Suprapubic skin (tissue), 4 donors: Measurements from ENCODE around the gene PRSS33. TPM values are rescaled to one million over a fixed set of nuclear protein-coding genes. Genes with fewer than 3 reads are reported as not detected.

Experiments
- DNase-seq, 2 donors: peaks; one replicate each; pipeline ENCODE4 v3.0.0-alpha.2; 2019; ENCODE audit warnings: low spot score in 2 of 2
- H3K27ac ChIP-seq: fragments of 200-600 bp; sonication (generic); one replicate; pipeline ENCODE4 v1.5.1; 2019
- H3K27me3 ChIP-seq: fragments of 200-600 bp; sonication (generic); one replicate; pipeline ENCODE4 v1.5.1; 2019
- H3K36me3 ChIP-seq: fragments of 200-600 bp; sonication (generic); one replicate; pipeline ENCODE4 v1.5.1; 2019
- H3K4me1 ChIP-seq: fragments of 200-600 bp; sonication (generic); one replicate; pipeline ENCODE4 v1.5.1; 2019
- H3K4me3 ChIP-seq: fragments of 200-600 bp; sonication (generic); one replicate; pipeline ENCODE4 v1.5.1; 2019; ENCODE audit warnings: mild to moderate bottlenecking
- H3K9me3 ChIP-seq: fragments of 200-600 bp; sonication (generic); one replicate; pipeline ENCODE4 v1.5.1; 2019
- CTCF ChIP-seq, 2 donors: fragments of 200-600 bp in 1 of 2; fragments of 450-650 bp in 1 of 2; sonication (generic) in 1 of 2; IDR thresholded peaks; one replicate each; pipeline ENCODE4 v1.5.1; 2016 to 2019; ENCODE audit warnings: antibody characterized with exemption in 2 of 2, mild to moderate bottlenecking in 1 of 2, moderate library complexity in 1 of 2
- EP300 ChIP-seq: sonication (generic); formaldehyde crosslinking; IDR thresholded peaks from one replicate; pipeline ENCODE4 v1.6.1; 2017; ENCODE audit warnings: antibody characterized with exemption
- POLR2A ChIP-seq, 2 donors: fragments of 450-650 bp; IDR thresholded peaks; one replicate each; pipeline ENCODE4 v1.6.1; 2017; ENCODE audit warnings: antibody characterized with exemption in 2 of 2, mild to moderate bottlenecking in 2 of 2, moderate library complexity in 2 of 2
- POLR2AphosphoS5 ChIP-seq, 3 donors: sonication (generic); formaldehyde crosslinking; IDR thresholded peaks; one replicate each; pipeline ENCODE4 v1.6.1; 2017; ENCODE audit warnings: antibody characterized with exemption in 3 of 3
- WGBS: methylation state at CpG from one replicate; pipeline ENCODE4 v1.1.5; 2018; 5-methylcytosine and 5-hydroxymethylcytosine counted together
- total RNA-seq, 4 donors: library from RNA; depleted of rRNA; stranded (reverse); fragments of >200 nt; gene quantifications; one replicate each; pipeline ENCODE4 v1.1.0, GENCODE V29; 2016

PRSS33 gene
- total RNA-seq, 4 donors from 2014 or later, result not detected

GRCh38 chr16:2752850-2753732 is 34.3 kb downstream of the PRSS33 start:
- Histone ChIP-seq H3K27me3 (no peaks in the 10 kb centered on the region), H3K4me1 (peaks cover 45% of the 10 kb centered on the region), H3K27ac (peak overlapping the region; percentile 99), H3K4me3 (peak overlapping the region; percentile 58), H3K36me3 (peaks cover 18% of the 10 kb centered on the region), H3K9me3 (no peaks in the 10 kb centered on the region)
- WGBS, result under 1% methylated on average over 24 of the region's 82 CpGs
- TF ChIP-seq POLR2AphosphoS5 (IDR thresholded peaks at IDR 0.05), result no peak
- no peak for TF ChIP-seq CTCF (IDR thresholded peaks at IDR 0.05)
- no peak for TF ChIP-seq POLR2A (IDR thresholded peaks at IDR 0.05)
- no peak for TF ChIP-seq EP300
- DNase-seq, result peak in 1 of 2 donors; percentile 80

- peak within 1 kb of the TSS; percentile 58 for H3K4me3 ChIP-seq
- H3K27ac ChIP-seq, result peak within 1 kb of the TSS; percentile 99
- no peaks in the 10 kb centered on the region for H3K9me3 ChIP-seq
- WGBS, result 4% methylated on average over 5 of the region's 99 CpGs
- DNase-seq, result peak; percentile 97 to 98
- H3K36me3 ChIP-seq, result peaks cover 9% of the 10 kb centered on the region
- H3K27me3 ChIP-seq, result no peaks in the 10 kb centered on the region
- TF ChIP-seq POLR2A (IDR thresholded peaks at IDR 0.05), result peak; percentile 93 to 99
- no peak for TF ChIP-seq CTCF (IDR thresholded peaks at IDR 0.05)
- no peak for TF ChIP-seq EP300
- TF ChIP-seq POLR2AphosphoS5 (IDR thresholded peaks at IDR 0.05), result peak; percentile 78 to 97 (median 83)
- peaks cover 43% of the 10 kb centered on the region for H3K4me1 ChIP-seq
Measured at GRCh38 chr16:2752035-2752849, 35.1 kb downstream of the PRSS33 start, which contains the start of gene SRRM2. Gene SRRM2 (plus strand): TSS chr16:2752638. CDS start chr16:2756365, 3,727 bp downstream.

- 75% methylated on average over 14 of the region's 23 CpGs for WGBS
- Histone ChIP-seq H3K27me3 (no peaks in the 10 kb centered on the region), H3K4me3 (peak overlapping the region; percentile 58), H3K27ac (peak overlapping the region; percentile 99), H3K36me3 (peaks cover 5% of the 10 kb centered on the region), H3K4me1 (peaks cover 38% of the 10 kb centered on the region), H3K9me3 (no peaks in the 10 kb centered on the region)
- no peak for DNase-seq
- TF ChIP-seq POLR2AphosphoS5 (IDR thresholded peaks at IDR 0.05), result no peak
- TF ChIP-seq CTCF (IDR thresholded peaks at IDR 0.05), result no peak
- no peak for TF ChIP-seq EP300
Measured at GRCh38 chr16:2751577-2752034, 35.8 kb downstream of the PRSS33 start.

GRCh38 chr16:2749936-2750335 is 37.4 kb downstream of the PRSS33 start:
- H3K4me3 ChIP-seq, result no peak overlapping the region
- H3K36me3 ChIP-seq, result no peaks in the 10 kb centered on the region
- TF ChIP-seq CTCF (IDR thresholded peaks at IDR 0.05) (no peak), EP300 (no peak), POLR2A (IDR thresholded peaks at IDR 0.05) (no peak), POLR2AphosphoS5 (IDR thresholded peaks at IDR 0.05) (no peak)
- H3K27ac ChIP-seq, result no peak overlapping the region
- 84% methylated on average over 6 of the region's 6 CpGs for WGBS
- no peaks in the 10 kb centered on the region for H3K27me3 ChIP-seq
- H3K4me1 ChIP-seq, result peaks cover 21% of the 10 kb centered on the region
- no peak for DNase-seq
- no peaks in the 10 kb centered on the region for H3K9me3 ChIP-seq

GRCh38 chr16:2749476-2749875 is 37.9 kb downstream of the PRSS33 start:
- H3K4me3 ChIP-seq, result no peak overlapping the region
- 99% methylated on average over 5 of the region's 5 CpGs for WGBS
- H3K27ac ChIP-seq, result no peak overlapping the region
- peaks cover 17% of the 10 kb centered on the region for H3K4me1 ChIP-seq
- no peak for DNase-seq
- TF ChIP-seq POLR2A (IDR thresholded peaks at IDR 0.05) (no peak), POLR2AphosphoS5 (IDR thresholded peaks at IDR 0.05) (no peak), EP300 (no peak), CTCF (IDR thresholded peaks at IDR 0.05) (no peak)
- no peaks in the 10 kb centered on the region for H3K27me3 ChIP-seq
- H3K9me3 ChIP-seq, result no peaks in the 10 kb centered on the region
- H3K36me3 ChIP-seq, result no peaks in the 10 kb centered on the region
